Lower lobe of right lung (tissue), 2 donors: ENCODE data around the gene SMIM28. TPM values are rescaled to one million over a fixed set of nuclear protein-coding genes. Genes with fewer than 3 reads are reported as not detected.

Experiments used
- ATAC-seq, 2 donors: fragments of 200-7000 bp; cut with Tn5 transposase; one replicate each; pipeline ENCODE4 v1.9.1; 2020 to 2022; ENCODE audit warnings: mild to moderate bottlenecking in 2 of 2, moderate library complexity in 2 of 2
- DNase-seq: peaks from one replicate; pipeline ENCODE4 v3.0.0-alpha.2; 2020
- H3K27ac ChIP-seq: fragments of 200-600 bp; one replicate; pipeline ENCODE4 v1.8.0; 2022
- H3K27me3 ChIP-seq: fragments of 200-600 bp; one replicate; pipeline ENCODE4 v1.8.0; 2022; ENCODE audit warnings: low read depth
- H3K36me3 ChIP-seq: fragments of 200-600 bp; one replicate; pipeline ENCODE4 v1.8.0; 2022; ENCODE audit warnings: mild to moderate bottlenecking
- H3K4me1 ChIP-seq: fragments of 200-600 bp; one replicate; pipeline ENCODE4 v1.8.0; 2022
- H3K4me3 ChIP-seq: fragments of 200-600 bp; one replicate; pipeline ENCODE4 v1.8.0; 2022; ENCODE audit warnings: mild to moderate bottlenecking
- H3K9me3 ChIP-seq: fragments of 200-600 bp; one replicate; pipeline ENCODE4 v1.8.0; 2022
- intact Hi-C: fragments of 100-400 bp; cut with DNase I; formaldehyde crosslinking; loops from one replicate; pipeline ENCODE4 v1.11.0; 2022
- long read RNA-seq: library from polyadenylated mRNA; unstranded; transcript quantifications from one replicate; pipeline ENCODE4 v2.0.0, GENCODE V29; 2021
- total RNA-seq: library from RNA; stranded (reverse); fragmentation: NEBNext Ultra II Directional; extraction: Animal tissue kit (Norgen Biotek cat#: 25700); gene quantifications from one replicate; pipeline ENCODE4 v1.2.1, GENCODE V29; 2021
- TF ChIP-seq, protein P1 (sequence below): fragments of 200-600 bp; IDR thresholded peaks from one replicate; pipeline ENCODE4 v1.8.0; 2022; ENCODE audit warnings: antibody characterized with exemption, mild to moderate bottlenecking
- donor health status: DM: no; HTN: yes; CAD: no; lungs with severe emphysema.

SMIM28 gene
- not detected for total RNA-seq
- long read RNA-seq: 0 reads

DNA sequence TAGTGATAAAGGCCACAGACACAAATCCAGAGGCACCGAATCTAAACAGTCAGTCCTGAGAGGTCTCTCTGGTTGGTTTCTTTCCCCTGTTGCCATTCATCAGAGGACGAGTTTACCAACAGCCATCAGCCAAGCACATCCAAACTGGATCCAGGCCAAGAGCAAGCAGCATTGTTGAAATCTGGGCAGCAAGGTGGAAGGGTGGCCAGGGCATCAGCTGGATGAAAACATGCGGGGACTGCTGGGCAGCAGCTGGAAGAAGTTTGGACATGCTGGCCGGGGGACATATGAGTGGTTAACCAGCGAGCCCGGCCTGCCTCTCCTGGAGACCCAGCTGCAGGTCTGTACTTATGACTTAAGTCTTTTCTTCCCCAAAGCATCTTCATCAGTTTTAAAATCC is at the start of gene SMIM28:
Gene SMIM28, plus strand, starts transcription at position 62 of the 400 bp plus-strand sequence. Its CDS starts 168 bp downstream, at position 230.
- Histone ChIP-seq H3K27ac (no peak within 1 kb of the TSS), H3K9me3 (no peaks in the 10 kb centered on the region), H3K4me3 (no peak within 1 kb of the TSS), H3K4me1 (no peaks in the 10 kb centered on the region), H3K36me3 (no peaks in the 10 kb centered on the region), H3K27me3 (no peaks in the 10 kb centered on the region)
- TF ChIP-seq, protein P1, sequence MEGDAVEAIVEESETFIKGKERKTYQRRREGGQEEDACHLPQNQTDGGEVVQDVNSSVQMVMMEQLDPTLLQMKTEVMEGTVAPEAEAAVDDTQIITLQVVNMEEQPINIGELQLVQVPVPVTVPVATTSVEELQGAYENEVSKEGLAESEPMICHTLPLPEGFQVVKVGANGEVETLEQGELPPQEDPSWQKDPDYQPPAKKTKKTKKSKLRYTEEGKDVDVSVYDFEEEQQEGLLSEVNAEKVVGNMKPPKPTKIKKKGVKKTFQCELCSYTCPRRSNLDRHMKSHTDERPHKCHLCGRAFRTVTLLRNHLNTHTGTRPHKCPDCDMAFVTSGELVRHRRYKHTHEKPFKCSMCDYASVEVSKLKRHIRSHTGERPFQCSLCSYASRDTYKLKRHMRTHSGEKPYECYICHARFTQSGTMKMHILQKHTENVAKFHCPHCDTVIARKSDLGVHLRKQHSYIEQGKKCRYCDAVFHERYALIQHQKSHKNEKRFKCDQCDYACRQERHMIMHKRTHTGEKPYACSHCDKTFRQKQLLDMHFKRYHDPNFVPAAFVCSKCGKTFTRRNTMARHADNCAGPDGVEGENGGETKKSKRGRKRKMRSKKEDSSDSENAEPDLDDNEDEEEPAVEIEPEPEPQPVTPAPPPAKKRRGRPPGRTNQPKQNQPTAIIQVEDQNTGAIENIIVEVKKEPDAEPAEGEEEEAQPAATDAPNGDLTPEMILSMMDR: no peak
- DNase-seq: no peak
- no peak for ATAC-seq
- intact Hi-C loops: no loop called here

DNA sequence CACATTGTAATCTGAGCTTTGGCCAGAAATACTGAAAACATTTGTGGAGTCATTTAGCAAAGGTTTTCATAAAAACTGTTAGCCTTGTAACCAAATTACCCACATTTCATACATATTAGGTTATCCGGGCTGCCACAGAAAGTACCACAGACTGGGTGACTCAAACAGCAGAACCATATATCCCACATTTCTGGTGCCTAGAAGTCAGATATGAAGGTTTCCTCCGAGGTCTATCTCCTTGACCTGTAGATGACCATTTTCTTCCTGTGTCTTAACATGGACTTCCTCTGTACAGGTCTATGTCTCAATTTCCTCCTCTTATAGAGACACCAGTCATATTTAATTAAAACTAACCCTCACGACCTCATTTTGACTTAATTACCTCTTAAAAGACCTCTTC is 49.5 kb upstream of the SMIM28 start:
- TF ChIP-seq, protein P1: no peak
- DNase-seq (no peak), ATAC-seq (no peak)
- Histone ChIP-seq H3K4me1 (no peaks in the 10 kb centered on the region), H3K27ac (no peak overlapping the region), H3K36me3 (peaks cover 41% of the 10 kb centered on the region), H3K9me3 (no peaks in the 10 kb centered on the region), H3K27me3 (no peaks in the 10 kb centered on the region), H3K4me3 (no peak overlapping the region)
- intact Hi-C loops: no loop called here

DNA sequence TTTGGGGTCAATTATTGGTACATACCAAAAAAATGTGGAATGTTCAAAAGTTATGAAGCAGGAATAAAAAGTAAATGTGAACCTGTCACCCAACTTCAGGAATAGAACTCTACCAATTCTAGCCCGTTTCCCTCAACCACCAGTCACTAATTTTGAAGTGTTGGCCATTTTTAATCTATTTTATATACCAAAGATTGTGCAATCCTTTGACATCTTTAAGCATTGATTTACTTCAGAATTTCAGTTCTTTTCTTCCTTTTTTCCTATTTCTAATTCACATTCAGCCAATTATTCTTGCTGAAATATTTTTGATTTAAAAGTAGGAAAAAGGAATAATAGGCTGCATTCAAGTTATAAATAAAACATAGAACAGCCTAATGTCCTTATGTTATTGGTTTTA is 46.9 kb upstream of the SMIM28 start:
- Histone ChIP-seq H3K4me3 (no peak overlapping the region), H3K9me3 (no peaks in the 10 kb centered on the region), H3K4me1 (no peaks in the 10 kb centered on the region), H3K27me3 (no peaks in the 10 kb centered on the region), H3K36me3 (peaks cover 30% of the 10 kb centered on the region), H3K27ac (no peak overlapping the region)
- TF ChIP-seq, protein P1: no peak
- intact Hi-C loops: no loop called here
- no peak for DNase-seq
- no peak for ATAC-seq

DNA sequence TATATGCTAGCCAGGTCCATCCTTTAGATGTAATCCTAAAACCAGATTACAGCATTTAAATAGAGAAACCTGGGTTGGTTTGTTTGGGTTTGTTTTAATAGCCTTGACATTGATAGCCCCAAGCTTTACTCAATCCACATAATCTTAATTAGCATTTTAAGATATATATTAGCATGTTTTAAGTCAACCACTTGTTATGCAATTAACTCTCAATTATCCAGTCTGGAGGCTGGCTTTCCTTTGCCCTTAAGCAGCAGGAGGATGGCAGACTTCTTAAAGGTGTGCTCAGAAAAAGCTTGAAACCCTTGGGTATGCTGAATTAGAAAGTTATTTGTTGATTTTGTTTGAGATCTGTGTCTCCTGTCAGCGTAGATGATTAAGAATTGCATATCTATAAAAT is 46.3 kb upstream of the SMIM28 start:
- TF ChIP-seq, protein P1: no peak
- H3K27me3 ChIP-seq: no peaks in the 10 kb centered on the region
- H3K4me1 ChIP-seq: no peaks in the 10 kb centered on the region
- intact Hi-C loops: no loop called here
- ATAC-seq (no peak), DNase-seq (no peak)
- no peak overlapping the region for H3K4me3 ChIP-seq
- H3K36me3 ChIP-seq: peaks cover 28% of the 10 kb centered on the region
- no peaks in the 10 kb centered on the region for H3K9me3 ChIP-seq
- no peak overlapping the region for H3K27ac ChIP-seq

DNA sequence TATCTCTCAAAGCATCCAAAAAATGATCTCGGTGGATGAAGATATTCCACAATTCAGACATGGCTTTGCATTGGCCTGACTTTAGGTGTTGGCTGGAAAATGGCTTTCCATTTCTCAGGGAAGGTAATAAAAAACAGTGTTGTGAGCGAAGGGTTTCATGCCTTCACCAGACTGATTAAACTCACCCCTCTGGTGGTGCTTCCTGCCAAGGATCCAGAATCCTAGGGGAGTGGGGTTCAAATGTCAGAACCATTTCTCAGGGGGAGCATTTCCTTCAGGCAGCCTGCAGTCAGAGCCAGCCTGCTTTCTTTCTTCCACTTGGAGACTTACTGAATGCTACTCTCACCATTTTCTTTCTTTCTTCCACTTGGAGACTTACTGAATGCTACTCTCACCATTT is 45.7 kb upstream of the SMIM28 start:
- TF ChIP-seq, protein P1: no peak
- H3K27me3 ChIP-seq: no peaks in the 10 kb centered on the region
- H3K9me3 ChIP-seq: no peaks in the 10 kb centered on the region
- H3K27ac ChIP-seq: no peak overlapping the region
- peaks cover 28% of the 10 kb centered on the region for H3K36me3 ChIP-seq
- H3K4me1 ChIP-seq: no peaks in the 10 kb centered on the region
- intact Hi-C loops: no loop called here
- ATAC-seq: no peak
- no peak for DNase-seq
- no peak overlapping the region for H3K4me3 ChIP-seq

DNA sequence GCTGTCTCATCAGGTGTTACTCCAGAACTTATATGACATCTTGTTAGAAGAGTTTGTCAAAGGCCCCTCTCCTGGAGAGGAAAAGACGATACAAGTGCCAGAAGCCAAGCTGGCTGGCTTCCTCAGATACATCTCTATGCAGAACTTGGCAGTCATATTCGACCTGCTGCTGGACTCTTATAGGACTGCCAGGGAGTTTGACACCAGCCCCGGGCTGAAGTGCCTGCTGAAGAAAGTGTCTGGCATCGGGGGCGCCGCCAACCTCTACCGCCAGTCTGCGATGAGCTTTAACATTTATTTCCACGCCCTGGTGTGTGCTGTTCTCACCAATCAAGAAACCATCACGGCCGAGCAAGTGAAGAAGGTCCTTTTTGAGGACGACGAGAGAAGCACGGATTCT is 43.7 kb upstream of the SMIM28 start:
- DNase-seq: no peak
- no peak overlapping the region for H3K4me3 ChIP-seq

More for the DNA sequence above, 43.7 kb upstream of the SMIM28 start:
- intact Hi-C loops: no loop called here
- H3K27ac ChIP-seq: no peak overlapping the region
- H3K4me1 ChIP-seq: no peaks in the 10 kb centered on the region
- peaks cover 28% of the 10 kb centered on the region for H3K36me3 ChIP-seq
- H3K27me3 ChIP-seq: no peaks in the 10 kb centered on the region
- no peaks in the 10 kb centered on the region for H3K9me3 ChIP-seq
- ATAC-seq: no peak
- TF ChIP-seq, protein P1: no peak
